NCI-H1694 treated with DMSO at 0.1 percent for 48 hours (cell line): ENCODE data around the gene BLTP2.

Experiments used
- DNase-seq: peaks from one replicate; lab custom pipeline; 2025; lab: John Stamatoyannopoulos, UW

The BLTP2 gene

DNA sequence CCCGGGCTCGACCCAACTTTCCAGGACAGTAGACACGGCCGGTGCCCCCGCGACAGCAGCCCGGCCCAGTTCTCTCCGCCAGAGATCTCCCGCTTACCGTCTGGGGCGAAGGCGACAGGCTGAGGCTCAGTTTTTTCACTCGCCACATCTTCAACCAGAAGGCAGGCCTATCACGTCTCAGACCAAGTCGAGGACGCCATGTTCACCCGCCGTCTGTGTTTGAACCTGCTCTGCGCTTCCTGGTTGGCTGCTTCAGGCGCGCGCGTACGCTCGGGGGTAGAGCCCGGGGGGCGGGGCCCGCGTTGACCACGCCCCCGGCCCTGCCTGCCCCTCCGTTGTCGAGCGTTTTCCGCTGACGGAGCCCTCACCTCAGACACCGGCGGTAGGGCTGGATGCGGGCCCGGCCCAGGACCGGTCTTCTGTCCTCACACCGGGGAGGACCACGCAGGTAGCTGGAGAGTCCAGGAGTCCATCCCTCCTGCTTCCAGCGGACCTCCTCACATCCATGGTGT, 46.1 kb downstream of the BLTP2 start, which contains the start of gene SPAG5:
TSS of gene SPAG5 (minus strand) at position 227 of the 512 bp plus-strand sequence. CDS start at position 148, 79 bp downstream.
- peak; percentile 92 for DNase-seq

DNA sequence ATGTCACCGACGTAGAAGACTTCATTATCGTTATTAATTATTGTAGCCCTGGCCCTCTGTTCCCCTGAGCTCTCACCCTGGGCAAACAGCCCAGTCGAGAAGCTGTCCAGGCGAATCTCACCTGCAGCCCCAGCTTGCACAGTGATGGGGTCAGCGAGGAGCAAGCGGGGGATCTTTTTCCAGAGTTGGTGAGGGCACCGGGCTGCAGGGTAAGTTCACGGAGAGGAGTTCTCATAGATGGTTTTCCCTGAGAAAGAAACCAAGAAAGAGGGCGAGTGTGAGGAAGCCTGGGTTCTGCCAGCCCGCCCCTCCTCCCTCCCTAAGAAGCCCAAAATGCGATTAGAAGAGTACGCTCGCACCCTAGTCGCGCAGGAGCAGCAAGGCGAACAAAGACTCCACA, 46.6 kb downstream of the BLTP2 start:
- DNase-seq: no peak

DNA sequence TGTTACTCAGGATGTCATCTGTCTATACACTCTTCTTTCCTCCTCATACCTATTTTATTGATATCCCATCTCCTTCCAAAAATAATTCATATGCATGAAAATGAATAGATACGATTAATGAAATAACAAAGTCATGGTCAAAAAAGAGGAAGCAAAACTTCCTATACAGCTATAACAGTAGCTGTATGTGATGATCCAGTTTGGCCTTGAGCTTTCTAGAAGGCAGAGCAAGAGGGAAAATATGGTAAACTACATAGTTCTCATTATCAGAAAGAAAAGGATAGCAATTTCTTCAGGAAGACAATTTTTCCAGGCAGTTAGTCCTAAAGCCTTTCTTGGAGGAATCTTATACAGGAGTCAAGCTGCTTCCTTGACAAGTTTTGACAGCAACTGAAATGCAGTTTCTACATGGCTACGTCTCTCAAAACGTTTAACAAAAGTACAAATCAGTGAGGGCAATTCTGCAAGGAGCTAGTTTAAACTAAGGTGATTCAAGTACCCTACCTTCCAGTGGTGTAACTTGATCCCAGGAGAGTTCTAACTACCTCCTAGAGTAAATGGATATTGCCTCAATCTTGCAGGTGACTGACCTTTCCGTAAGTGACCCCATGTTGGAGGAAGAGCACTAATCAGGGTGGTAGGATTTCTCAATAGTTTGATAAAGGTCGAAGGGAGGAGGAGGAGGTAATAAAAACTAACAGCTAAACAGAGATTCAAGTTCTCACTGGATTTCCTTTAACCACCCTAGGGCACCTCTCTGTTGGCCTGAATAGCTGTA, 47.2 kb downstream of the BLTP2 start:
- DNase-seq: no peak
